ENCODE data around the gene FBXW8.

- TF ChIP-seq CTCF (optimal IDR thresholded peaks at IDR 0.05 in 1 of 3, IDR thresholded peaks at IDR 0.05 in 1 of 3, conservative IDR thresholded peaks at IDR 0.05 in 1 of 3; ENCODE audit: extremely low read depth in 1 of 3, insufficient read depth in 2 of 3, low read length in 3 of 3): no peak
- TF ChIP-seq EZH2 (IDR thresholded peaks at IDR 0.05; ENCODE audit: low read length): no peak
Observed at GRCh38 chr12:117000316-117000715, 89.6 kb downstream of the FBXW8 start.

Data from keratinocyte (primary cell).